GM12865 (cell line): ENCODE results near the gene POLR2F.

ENCODE experiments used
- DNase-seq: peaks from one replicate; pipeline ENCODE4 v3.0.0; 2010; ENCODE audit warnings: low read depth
- H3K4me3 ChIP-seq: 2 replicates; pipeline ENCODE4 v1.5.1; 2011; ENCODE audit warnings: mild to moderate bottlenecking, low read depth, low read length, control low read depth
- TF ChIP-seq, protein P1 (sequence below): IDR thresholded peaks from 2 replicates; pipeline ENCODE4 v1.5.1; 2011; ENCODE audit warnings: low read length, control low read depth, low read depth, inconsistent platforms; ENCODE audit not compliant: insufficient read depth; ENCODE audit errors: missing control alignments

Gene POLR2F

DNA sequence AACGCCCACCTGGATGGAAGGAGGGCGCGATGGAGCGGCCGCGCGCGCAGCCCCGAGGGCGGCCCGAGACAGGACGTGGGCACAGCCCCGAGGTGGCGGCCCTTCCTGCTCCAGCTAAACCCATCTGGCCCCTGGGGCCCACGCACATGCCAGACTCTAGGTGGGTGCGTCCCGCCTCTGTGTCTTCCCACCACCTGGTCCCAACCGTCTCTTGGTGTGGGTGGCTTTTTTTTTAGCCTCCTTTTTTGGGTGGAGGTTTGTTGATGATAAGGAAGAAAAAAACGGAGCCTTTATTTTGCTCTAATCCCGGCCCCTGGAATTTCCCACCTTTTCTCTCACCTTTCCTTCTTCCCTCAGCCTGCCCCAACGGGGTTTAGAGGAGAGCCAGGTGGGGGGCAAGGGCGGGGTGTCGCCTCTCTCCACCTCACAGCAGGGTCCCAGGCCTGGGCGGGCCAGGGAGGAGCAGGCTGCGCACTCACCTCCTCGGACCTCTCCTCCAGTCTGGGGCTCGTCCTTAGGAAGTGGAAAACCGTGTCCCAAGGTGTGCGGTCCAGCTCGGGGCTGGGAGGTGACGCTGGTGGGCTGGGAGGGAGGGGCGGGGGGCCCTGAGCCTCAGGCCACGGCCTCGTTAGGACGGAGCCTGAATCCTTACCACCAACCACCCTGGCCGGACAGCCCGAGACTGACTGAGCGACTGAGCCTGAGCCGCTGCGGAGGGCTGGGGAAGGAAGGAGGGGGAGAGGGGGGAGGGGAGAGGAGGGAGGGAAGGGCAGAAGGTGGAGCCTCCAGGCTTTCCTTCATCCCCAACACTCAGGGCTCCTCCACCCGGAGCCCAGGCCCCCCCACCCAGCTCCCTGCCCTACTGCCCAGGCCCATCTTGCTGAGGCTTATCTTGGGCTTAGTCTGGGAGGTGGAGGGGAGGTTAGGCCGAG is 30.6 kb downstream of the POLR2F start, which contains the start of gene SOX10:
Gene SOX10, minus strand, starts transcription at position 696 of the 932 bp plus-strand sequence. CDS start 771 bp downstream, outside the sequence.
- no peak within 1 kb of the TSS for H3K4me3 ChIP-seq
- no peak for DNase-seq
- TF ChIP-seq, protein P1, sequence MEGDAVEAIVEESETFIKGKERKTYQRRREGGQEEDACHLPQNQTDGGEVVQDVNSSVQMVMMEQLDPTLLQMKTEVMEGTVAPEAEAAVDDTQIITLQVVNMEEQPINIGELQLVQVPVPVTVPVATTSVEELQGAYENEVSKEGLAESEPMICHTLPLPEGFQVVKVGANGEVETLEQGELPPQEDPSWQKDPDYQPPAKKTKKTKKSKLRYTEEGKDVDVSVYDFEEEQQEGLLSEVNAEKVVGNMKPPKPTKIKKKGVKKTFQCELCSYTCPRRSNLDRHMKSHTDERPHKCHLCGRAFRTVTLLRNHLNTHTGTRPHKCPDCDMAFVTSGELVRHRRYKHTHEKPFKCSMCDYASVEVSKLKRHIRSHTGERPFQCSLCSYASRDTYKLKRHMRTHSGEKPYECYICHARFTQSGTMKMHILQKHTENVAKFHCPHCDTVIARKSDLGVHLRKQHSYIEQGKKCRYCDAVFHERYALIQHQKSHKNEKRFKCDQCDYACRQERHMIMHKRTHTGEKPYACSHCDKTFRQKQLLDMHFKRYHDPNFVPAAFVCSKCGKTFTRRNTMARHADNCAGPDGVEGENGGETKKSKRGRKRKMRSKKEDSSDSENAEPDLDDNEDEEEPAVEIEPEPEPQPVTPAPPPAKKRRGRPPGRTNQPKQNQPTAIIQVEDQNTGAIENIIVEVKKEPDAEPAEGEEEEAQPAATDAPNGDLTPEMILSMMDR: no peak

DNA sequence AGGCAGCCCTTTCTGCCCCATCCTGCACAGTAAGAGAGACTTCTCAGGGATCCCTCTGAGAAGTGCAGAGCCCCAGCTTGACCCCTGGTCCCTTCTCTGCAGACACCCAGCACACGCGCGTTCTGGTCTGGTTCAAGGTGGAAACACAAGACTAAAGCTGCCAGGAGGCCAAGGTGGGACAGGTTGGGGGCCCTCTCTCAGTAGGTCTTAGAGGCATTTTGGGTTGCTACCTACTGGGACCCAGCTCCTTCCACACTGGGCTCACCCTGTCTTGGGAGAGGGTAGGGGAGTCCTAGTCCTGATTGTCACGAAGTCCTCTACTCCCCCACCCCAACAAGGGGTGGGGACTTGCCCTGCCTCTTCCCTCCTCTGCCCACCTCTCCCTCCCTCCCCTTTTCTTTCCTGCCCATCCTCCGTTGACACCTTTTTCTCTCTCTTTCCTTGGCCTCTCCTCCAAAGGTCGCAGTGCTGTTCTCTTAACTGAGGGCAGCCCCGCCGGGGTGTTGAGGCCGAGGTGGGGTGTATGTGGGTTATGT is 31.6 kb downstream of the POLR2F start:
- TF ChIP-seq, protein P1: no peak
- H3K4me3 ChIP-seq: no peak overlapping the region
- DNase-seq: no peak

DNA sequence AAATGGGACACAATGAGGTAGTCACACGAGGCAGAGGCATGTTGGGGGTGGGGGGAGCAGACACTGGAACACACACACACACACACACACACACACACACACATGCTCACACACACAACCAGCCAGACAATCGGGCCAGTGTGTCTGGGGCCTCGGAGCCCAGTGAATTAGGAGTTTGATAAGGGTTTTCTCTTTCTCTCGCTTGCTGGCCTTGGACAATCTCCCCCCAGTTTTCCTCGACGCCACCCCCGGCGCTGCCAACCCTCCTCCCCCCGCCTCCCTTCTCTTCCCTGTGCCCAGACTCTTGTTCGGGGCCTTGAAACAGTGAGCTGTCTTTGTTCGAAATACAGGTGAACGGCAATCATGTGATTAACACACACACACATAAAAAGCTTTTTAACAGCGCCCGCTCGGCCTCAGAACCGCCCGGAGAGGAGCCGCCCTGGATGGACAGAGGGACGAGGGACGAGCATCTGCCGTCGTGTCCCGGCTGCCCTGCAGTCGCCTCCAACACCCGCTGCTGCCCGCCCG is 32.3 kb downstream of the POLR2F start:
- no peak overlapping the region for H3K4me3 ChIP-seq
- TF ChIP-seq, protein P1: no peak
- no peak for DNase-seq

DNA sequence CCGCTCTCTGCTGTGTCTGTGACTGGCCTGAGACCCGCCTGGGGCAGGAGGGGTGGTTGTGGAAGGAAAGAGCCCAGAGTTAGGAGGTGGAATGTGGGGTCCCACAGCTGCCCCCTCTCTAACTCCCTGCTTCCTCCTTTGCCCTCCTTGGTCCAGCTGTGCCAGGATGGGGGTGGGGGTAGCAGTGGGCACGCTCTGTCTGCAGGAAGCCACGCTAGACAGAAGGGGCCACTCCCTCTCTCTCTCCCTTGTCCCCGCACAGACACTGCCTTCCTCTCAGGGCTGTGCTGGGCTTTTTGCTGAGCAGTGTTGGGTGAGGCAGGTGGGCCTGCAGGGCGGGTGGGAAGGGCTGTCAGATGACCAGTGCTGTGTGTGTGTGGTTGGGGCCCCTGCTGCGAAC is 32.9 kb downstream of the POLR2F start:
- H3K4me3 ChIP-seq: no peak overlapping the region
- no peak for DNase-seq
- TF ChIP-seq, protein P1: no peak

DNA sequence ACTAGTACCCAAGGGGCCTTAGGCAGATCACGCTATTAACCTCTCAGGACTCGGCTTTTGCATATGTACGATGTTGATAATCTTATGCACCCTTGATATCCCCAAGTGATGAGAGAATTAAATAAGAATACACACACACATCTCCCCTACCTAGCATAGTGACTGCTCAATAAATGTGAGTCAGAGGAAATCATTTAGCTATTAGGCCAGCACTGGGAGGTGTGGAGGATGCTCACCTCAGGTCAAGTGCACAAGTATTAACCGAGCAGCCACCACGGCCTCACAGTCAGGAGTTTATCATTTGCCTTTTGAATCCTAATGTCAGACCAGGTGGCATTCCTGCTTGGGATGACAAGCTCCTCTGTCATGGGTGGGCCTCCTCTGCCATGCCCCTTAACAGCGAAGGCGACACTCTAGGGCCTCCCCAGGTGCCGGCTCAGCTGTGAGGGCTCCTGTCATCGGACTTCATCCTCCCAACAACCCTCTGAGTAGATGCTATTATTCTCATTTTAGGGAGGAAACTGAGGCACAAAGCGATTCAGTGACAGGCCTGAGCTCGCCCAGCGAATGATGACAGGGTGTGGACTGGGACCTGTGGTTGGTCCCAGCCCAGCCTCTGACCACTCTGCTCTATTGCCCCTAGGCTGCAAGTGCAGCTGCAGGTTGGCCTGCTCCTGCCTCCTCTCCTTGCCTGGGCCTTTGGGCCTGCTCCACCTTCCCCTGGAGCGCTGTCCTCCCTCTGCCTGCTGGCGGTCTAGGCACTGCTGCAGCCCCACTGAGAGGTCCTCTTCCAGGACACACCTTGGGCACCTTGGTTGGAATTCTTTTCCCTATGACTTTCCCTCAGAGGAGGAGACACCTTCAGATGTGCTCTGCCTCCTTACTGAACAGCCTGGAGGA is 35.9 kb downstream of the POLR2F start:
- TF ChIP-seq, protein P1: no peak
- no peak overlapping the region for H3K4me3 ChIP-seq
- DNase-seq: no peak

DNA sequence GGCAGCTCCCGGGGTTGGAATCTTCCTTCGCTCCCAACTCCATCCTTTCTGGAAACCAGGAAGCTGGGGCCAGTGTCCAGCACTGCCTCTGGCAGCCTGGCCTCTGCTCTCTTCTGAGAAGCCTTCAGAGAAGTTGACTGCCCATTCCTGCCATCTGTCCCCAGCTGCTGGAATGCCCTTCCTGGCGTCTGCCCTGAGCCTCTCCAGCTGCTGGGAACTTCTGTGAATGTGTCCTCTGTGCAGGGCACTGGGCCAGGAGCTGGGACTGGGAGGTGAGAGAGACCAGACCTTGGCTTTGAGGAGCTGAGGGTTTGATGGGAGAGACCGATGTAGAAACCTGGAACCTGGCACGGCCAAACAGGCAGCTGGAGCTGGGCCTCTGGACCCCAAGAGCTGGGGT is 36.8 kb downstream of the POLR2F start:
- TF ChIP-seq, protein P1: no peak
- no peak for DNase-seq

More for the DNA sequence above, 36.8 kb downstream of the POLR2F start:
- no peak overlapping the region for H3K4me3 ChIP-seq
